ENCODE measurements around the gene FAM181A.
A peak's percentile ranks its signal among the peaks of the same experiment; 100 is the strongest.

The FAM181A gene

DNA sequence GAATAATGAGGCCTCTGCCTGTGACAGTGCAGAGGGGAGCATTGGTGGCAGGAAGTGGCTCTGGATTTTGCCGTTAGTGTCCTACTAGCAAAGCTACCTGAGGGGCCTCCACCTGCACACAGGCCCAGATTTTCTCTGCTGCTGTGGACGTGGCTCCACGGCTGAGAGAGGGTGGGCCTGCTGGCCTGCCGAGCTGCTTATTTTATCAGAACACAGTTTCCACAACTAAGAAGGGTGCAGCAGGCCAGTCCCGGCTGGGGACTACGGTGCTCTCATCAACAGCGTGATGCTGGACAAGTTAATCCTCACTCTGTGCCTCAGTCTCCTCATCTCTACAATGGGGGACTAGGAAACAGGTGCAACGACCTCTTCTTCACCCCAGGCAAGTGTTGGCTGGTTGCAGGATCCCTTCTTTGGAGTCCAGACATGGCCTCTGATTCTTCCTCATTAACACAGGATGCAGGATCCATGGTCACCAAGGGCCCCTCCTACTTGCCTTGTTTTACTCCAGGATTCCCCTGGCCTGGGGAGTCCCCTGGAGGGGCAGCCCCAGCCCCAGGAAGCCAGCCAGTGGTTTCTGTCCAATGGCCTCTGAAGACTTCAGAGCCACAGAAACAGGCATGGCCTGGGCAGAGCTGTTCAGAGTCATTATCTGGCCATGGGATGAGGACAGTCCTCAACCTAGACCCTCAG, 3.3 kb downstream of the FAM181A start:
- no peak for DNase-seq

DNA sequence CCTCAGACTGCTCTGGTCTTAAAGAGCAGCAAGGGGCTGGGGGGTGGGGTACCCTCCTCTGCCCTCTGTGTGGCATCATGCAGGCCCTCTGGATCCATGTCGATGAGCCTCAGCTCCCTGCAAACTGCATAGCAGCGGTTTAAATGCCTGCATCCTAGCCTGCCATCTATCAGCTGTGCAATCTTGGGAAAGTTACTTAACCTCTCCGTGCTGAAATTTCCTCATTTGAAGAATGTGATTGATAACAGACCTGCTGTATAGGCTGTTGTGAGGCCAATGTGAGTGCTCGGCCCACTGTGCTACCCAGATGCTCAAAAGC, 3.8 kb downstream of the FAM181A start:
- DNase-seq = no peak

DNA sequence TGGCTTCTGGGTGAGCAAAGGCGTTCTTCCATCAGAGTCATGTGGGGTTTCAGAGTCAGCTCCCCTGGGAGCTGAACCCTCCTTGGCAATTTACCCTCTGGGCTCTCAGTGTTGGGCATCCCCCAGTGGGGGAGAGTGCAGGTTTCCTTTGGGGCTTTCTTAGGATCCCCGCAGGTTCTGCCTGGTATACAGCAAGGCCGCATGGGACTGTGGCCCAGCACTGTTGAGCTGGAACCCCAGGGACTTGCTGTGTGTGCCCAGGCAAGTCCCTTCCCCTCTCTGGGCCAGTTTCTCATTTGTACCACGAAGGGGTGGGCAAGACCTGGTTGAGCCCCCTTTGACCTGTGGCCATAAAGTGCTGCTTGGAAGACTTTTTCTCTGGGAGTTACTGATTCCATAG, 5.5 kb downstream of the FAM181A start:
- DNase-seq = no peak

DNA sequence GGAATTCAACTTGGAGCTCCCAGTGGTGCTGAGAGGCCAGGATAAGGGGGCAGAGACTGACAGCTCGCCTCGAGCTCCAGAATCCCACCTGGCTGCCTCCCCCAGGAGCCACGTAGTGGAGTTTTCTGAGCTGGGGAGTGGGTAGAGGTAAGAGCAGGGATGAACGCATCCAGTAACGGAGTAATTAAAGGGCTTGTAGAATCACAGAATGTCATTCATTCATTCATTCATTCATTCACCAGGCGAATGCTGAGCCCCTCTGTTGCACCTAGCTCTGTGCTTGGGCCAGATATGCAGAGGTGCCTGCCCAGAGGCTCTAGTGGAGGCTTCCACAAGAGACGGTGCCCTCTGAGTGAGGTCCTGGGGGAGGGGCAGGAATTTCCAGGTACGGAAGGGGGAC, 8.1 kb downstream of the FAM181A start:
- DNase-seq = no peak

DNA sequence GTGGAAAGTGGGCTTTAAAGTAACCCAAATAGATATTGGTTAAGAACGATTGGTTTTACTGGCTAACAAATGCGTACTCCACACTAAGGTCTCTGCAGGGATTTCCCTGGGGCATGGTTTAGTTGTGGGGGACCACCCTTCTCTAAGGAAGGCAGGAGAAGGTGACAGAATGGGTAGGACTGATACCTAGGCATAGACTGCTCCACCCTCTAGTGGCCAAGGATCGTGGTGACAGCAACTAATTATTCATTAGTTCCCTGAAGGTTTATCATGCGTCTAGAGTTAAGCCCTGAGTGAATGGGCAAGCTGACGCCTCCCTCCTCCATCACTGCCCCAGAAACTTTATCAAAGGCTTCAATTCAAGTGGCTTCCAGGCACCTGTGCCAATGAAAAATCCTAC, 9.1 kb downstream of the FAM181A start:
- DNase-seq = no peak

DNA sequence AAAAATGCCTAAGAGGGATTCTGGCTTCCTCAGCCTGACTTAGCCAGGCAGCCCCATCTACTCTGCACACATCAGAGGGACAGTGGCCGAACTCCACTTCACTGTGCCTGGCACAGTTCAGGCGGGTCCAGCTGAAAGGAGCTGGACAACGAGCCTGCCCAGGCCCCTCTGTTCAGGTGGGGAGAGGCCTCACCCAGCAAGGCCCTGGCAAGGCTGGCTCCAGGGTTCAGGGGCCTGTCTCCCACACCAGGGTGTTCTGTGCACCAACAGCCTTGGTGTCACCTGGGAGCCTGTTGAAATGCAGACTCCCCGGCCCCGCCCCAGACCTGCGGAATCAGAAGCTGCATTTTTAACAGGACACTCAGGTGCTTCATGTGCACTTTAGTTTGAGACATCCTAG, 9.8 kb downstream of the FAM181A start:
- DNase-seq = no peak

DNA sequence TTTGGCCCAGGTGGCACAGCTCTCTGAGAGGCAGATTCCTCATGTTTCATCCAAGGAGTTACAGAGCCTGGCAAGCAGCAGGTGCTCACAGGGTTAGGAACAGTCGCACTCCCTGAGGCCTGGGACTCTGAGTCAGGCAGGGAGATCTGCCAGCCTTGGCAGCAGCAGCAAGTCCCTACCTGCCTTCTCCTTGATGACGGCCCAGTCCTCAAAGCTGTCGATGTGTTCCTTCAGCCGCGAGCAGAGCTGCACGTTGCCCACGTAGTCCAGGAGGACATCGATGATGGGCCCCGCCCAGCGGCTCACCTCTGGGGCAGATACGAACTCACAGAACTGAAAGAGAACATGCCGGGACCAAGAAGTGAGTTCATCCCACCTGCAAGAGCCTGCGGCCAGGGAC, 10.4 kb downstream of the FAM181A start:
- no peak for DNase-seq

DNA sequence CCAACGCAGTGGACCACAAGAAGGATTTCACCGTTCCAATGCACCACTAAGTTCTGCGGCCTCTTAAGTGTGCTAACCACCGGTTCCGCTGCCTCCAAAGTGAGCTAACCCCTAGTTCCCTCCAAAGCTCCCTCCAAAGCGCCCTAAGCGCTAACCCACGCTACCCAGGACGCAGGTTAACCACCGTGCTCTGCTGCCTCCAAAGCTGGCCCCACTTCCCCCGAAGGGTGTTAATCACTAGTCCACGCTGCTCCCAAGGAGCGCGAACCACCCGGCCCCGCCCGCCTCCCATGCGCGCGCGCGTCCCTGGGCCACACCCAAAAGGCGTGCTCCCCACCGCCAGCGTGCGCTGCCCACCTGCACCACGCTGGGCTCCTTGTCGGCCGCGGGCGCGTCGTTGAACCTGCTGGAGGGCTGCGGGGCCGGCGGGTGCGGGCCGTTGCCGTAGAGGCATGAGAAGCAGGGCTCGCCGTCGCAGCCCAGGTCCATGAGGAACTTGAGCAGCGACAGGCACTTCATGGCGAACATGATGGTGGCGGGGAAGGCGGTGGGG, 11.7 kb downstream of the FAM181A start:
- DNase-seq = no peak

DNA sequence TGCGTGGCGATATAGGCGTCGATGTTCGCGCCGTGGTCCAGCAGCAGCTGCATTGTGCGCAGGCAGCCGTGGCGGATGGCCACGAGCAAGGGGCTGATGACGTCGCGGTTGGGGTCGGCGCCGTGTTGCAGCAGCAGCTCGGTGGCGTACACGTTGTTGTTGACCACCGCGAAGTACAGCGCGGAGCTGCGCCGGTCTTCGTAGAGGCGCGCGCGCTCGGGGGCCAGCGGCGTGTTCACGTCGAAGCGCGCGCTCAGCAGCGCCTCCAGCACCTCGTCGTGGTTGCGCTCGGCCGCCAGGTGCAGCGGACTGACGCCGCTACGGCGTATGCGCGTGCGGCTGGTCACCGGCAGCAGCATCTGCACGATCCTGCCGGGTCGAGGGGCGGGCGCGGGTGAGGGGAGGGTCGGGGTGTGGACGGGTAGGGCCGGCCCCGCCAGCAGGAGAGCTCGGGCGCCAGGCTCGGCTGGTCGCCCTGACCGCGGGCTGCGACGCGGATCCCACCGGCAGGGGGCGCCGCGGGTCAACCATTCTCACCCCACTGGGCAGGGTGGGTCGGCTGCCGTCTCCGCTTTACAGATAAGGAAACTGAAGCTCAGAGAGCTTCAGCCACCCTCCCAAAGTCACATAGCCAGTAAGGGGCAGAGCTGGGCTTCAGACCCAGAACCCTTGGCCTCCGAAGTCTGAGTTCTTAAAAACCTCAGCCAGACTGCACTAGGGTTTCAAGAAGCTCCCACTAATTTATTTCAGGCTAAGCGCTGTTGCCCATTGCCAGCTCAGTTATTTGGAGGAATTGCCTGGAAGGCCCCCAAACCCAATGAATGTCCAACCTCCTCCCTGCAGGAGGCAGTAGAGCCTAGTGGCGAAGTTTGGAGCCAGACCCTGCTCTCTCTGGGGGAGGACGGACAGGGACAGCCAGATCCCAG, 12.4 kb downstream of the FAM181A start:
- DNase-seq = peak; percentile 58

DNA sequence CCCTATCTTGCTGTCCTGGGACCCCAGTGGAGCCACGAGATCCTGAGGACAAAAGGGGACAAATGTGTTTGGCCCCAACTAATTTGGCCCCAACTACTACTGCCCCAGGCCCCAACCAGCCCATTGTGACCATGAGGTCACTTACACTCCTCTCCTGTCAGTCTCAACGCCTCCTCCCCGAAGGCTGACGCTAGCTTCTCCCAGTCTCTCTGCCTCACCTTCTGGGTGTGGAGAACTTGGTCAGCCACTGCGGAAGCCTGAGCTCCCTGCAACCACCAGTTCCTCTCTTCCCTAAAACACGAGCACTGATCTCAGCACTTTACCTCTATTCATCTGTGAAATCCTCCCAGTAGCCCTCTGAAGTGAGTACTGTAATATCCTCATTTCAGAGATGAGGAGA, 13.3 kb downstream of the FAM181A start:
- no peak for DNase-seq

DNA sequence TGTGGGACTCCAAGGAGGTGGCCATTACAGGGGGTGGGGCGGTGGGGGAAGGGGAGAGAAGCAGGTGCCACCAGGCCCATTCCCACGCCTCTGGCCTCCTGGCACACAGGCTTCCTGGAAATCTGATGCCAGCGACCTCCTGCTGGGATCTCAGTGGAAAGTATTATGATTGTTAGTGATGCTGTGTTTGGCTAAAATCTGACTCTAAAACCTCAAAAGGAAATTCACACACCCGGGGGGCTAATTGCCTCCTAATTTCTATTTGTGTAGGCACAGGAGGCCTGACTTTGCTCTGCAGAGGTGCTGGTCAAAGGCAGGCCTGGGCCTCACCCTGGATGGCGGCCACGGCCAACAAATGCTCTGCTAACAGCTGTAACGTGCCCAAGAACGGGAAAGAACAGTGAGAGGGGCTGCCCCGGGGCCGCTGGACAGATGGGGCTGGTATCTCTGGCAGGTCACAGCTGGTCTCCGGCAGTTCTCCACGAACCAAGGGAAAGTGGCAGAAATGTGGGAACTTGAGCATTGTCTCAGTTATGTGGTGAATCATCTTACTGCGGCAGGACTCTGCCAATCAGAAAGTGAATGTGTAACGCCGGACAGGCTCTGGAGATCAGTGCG, 14.3 kb downstream of the FAM181A start:
- peak; percentile 38 for DNase-seq

DNA sequence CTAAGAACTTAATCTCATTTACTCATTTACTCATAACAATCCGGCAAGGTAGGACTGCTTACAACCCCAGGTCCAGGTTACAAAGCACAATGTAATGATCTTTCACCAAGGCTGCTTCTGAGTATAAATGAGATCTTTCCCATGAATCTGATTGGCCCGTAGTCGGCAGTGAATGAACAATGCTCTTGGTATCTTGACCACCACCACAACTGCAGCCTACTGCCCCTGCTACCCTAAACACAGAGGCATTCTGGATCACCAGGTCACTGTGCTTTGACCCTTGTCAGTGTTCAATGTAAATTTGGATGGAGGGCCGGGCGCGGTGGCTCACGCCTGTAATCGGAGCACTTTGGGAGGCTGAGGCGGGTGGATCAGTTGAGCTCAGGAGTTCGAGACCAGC, 15.9 kb downstream of the FAM181A start:
- peak; percentile 28 for DNase-seq

DNA sequence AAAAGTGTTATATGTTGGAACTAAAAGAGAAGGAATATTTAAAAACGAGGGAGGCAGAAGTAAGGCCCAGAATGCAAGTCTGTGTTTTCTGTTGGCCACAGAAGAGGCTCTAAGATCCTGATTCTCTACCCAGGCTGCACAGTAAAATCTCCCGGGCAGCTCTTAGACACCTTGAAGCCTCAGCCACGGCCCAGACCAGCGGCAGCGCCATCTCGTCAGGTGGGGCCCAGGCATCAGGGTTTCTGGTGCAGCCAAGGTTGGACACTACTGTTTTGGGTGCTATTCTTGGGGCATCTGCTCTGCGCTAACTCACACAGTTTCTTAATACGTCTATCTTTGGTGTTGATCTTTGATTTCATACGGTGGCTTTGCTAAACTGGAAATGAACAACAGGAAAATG, 16.8 kb downstream of the FAM181A start:
- no peak for DNase-seq

DNA sequence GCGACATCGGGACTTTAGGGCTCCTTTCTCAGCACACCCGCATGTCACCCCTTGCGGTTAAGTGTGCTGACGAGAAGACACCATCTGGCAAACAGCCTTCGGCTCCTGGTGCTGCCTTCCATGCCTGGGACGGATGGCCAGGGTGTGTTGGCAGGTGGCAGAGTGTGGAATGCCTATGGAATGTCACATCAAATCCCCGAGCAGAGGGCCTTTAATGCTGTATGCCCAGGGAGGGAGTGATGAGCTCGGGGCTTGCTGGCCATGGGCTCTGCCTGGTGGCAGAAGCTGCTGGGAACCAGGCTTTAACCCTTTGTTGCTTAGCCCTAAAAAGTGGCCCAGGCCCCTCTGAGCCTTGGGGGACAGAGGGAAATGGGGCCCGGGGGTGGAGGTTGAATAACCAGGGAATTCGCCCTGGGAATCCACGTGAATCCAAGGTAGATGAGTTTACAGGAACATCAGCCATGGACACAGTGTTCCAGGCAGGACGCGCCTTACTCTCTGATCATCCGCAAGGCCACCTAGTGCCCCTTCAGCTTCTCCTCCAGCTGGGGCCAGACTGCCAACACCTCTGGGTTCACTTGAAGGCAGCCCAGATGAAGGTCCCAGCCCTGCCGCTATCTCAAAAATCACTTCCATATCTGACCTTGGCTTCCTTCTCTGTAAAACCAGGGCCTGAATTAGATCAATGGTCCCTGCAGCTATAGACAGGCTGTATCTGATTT, 17.4 kb downstream of the FAM181A start:
- no peak for DNase-seq

DNA sequence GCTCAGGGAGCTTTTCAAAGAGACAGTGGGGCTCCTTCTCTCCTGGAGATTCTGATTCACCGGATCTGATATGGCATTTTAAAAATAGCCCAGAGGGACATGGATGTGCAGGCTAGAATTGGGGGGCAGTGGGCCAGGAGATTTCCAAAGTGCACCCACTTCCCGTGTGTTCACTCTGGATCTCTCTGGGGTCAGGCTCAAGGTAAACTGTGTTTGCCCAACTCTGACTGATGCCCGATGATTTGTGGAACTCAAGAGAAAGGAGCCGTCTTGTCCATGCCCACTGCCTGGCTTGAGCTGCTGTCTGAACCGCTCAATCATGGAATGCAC, 17.9 kb downstream of the FAM181A start:
- DNase-seq = no peak

DNA sequence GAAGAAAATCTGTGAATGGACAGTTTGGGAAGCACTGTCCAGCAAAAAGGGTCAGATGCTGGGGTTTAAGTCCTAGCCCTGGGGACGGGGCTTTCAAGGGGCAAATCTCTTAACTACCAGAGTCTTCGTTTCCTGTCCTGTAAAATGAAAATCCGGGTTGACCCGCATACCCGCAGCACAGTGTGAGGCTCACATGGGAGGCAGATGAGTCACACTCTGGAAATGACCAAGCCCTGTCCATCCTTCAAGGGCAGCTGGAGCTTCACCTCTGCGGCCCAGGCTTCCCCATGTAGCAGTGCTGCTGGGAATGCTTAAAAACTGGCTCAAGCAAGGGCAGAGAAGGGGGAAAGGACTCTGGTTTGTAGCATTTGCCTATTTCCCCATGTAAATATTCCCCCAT, 19.0 kb downstream of the FAM181A start:
- DNase-seq = no peak

DNA sequence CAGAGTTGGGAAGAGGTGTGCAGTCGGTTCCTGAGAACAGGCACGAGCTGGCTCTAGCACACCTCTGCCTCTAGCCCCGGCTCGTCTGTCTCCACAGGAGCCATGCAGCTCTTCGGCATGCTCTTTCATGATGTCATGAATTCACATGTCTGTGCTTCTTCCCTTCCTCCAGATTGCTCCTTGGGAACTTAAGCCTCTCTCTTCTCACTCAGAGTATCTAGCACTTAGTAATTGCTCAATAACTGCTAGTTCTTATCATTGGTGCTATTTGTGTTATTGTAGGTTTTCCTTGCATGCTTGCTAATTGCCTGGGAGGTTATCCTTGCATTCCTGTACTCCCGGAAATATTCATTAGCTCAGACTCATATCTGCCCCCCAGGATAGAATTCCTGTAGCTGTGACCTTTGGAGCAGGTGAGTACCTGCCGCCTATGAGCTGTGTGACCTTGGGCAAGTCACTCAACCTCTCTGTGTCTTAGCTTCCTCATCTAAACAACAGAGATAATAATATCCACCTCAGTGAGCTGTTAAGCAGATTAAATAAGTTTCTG, 19.5 kb downstream of the FAM181A start:
- no peak for DNase-seq

DNA sequence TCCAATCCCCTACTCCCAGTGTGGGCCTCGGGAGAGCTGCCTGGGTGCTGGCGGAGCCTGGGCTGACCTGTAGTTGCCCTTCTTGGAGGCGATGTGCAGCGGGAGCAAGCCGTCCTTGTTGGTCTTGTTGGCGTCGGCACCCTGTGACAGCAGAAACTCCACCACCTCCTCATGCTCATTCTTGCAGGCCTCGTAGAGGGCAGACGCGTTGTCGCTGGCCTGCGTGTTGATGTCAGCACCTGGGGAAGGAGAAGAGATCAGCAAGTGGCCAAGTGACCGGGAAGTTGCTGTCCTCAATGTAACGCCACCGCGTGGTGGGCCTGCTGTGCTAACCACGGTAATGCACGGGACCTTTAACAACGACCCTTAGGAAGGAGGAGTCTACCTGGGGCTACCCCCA, 20.1 kb downstream of the FAM181A start:
- no peak for DNase-seq

DNA sequence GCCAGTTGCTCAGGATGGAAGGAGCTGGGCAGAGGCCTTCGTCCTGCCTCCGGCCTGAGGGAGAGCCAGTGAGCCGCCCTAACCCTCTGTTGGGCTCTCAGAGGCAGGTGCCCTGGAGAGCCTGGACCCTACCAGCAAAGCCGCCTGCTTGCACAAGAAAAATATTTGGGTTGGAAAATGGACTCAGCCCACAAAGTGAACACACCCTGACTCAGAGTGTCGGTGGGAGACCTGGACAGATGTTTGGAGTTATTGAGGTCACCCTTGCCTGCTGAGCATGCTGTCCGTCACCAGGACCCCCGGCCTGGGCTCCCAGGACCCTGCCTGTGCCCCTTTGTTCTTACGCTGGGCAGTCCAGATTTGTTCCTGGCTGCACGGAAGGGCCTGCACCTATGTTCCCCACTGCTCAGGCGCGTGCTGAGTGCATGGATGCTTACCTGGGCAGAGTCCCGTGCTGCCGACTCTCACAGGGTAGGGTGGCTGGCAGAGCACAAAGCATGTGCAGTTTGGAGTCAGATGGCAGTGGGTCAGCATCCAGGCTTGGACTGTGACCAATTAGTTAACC, 22.4 kb downstream of the FAM181A start:
- no peak for DNase-seq

DNA sequence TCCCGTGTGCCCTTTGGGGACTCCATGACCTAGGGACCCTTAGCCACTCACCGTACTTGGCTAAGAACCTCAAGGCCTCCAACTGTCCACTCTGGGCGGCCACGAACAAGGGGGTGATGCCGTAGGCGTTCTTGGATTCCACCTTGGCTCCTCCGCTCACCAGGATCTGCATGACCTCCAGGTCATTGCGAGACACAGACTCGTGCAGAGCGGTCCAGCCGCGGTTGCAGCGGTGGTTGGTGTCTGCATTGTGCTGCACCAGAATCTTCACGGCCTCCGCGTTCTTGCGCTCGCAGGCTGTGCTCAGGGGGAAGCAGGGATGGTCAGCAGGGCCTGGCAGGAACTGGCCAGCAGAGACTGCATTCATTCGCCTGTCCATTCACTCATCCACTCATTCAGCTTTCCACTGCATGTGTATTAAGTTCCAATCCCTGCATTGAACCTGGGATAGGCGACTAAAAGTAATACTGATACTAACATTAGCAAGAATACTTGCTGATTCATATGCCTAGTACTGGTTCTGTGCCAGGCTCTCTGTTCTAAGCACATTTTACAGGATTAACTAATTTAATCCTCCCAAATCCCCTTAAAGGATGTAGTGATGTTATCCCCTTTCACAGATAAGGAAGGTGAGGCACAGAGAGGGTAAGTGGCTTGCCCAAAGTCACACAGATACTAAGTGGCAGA, 23.9 kb downstream of the FAM181A start:
- DNase-seq = no peak

DNA sequence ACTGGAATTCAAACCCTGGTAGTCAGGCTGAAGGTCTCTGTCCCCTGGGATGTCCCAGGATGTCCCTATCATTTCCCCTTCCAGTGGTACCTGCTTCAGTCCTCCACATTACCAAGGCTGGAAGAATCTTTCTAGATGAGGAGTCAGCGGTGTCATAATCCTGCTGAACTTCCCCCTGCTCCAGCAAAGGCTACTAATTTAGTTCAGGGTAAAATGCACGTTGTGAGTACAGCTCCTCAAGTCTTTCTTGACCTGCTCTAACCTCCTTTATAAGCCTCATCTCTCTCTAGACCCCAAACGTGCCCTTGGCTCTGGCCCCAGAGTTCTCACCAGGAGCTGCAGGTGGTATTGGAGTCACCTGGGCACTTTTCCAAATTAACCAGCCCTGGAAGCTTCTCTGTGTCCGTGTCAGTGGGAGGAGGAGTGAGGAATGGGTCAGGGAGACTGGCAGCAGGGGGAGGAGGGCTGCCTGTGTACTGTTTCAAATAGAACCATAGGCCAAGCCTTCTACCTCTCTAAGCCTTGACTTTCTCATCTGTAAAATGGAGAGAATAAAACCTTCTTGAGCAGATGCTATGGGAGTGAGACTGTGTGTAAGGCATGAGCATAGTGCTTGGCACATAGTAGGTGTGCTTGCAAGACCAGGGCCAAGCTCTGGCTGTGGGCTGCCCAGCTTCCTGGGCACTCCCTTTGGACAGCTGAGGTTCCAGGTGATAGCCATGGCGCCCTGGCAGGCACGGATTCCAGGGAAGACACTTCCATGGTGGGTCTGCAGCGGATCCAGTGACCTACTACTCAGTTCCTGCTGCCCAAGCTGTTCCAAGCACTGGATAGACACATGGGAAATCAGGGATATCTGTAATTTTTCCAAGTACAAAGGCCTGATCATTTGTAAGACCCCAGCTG, 24.7 kb downstream of the FAM181A start:
- DNase-seq = no peak

All from fibroblast of skin of right biceps (primary cell).